Stimulated activated CD8-positive, alpha-beta memory T cell treated with anti-CD3 and anti-CD28 coated beads, Interleukin-15, amount 100 ng/mL, for 48 hours (primary cell): ENCODE results near the gene MEIS1.
A peak's percentile ranks its signal among the peaks of the same experiment; 100 is the strongest.

ENCODE experiments used
- DNase-seq, 2 donors: peaks; one replicate each; pipeline ENCODE4 v3.0.0-alpha.2; 2020; ENCODE audit warnings: low read depth in 2 of 2

The MEIS1 gene

GRCh38 chr2:66431846-66432587, 2.9 kb upstream of the MEIS1 start:
- no peak for DNase-seq

DNA sequence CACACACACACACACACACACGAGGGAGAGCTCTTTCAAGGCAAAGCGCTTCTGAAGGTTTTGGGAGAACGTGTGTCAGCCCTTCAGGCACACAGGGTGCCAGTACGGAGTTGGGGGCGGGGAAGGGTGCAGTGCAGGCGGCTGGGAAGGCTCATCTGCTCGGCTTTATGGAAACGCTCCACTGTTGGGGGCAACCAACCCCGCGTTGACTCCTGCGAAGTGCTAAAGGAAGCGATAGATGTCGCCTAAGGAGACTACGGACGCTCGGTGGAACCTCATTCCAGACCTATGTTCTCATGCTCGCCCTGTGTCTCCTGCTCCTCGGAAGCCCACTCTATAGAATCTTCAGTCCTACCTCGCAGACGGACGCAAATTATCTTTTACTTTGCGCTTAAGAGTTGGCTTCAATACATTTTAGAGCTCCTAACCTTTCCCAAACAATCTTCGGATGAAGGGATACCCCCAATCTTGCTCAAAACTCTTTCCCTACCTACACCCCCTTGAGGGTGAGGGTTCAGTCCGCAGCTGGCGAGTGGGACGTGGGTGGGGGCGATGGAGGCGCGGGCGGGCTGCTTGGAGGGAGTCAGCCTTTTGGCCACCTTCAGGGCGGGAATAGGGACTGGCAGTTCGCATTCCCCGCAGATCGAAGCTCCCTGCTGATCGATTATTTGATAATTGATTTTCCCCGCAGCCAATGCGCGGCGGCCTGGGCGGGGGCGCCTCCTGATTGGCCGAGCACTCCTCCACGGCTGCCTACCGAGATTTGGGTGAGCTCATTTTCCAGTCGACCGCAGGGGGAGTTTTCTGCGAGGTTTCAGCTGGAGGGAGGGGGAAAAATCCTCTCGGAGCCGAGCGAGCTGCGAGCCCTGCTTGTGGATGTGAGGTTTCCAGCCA, 1.9 kb upstream of the MEIS1 start:
- peak in 1 of 2 donors; percentile 23 for DNase-seq

DNA sequence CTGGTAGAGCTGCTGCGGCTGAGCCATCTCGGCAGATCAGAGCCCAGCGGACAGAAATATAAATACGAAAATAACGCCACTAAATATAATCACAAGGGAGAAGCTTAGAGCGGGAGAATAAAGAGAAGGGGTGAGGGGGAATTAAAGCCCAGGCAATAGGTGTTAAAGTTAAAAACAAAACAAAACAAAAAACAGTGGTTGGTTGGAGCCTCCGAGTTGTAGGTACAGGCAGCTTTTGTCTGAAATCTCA, 1.3 kb upstream of the MEIS1 start:
- DNase-seq, result no peak

DNA sequence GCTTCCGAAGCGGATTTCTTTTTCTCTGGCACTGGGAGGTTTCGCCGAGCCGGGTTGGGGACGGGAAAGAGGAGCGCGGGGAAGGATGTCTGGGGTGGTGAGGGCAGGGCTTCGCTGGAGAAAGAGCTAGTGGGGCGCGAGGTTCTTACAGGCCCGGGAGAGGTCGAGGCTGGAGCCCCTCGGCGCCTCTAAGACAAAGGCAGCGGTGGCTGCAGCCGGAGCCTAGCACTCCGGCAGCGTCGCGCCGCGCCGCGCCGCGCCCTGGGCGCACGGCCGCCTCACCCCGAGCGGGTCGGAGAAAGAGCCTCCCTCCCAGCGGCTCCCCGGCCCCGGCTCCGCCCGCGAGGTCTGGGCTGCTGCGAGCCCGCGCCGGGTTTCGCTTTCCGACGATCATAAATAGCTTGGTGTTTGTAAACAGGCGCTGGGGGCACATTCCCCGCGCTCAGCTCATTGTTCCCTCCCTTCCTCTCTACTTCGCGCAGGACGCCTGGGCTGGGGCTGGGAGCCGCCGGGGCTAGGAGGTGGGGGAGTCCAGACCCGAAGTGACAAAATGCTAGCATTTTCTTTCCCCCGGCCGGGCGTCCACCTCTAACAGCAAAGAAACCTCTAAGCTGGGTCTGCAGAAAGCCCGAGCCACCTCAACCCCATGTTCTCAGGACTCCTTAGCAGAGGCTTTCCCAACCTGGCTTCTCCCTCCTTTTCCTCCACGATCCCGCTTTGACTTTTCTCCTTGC, 813 bp upstream of the MEIS1 start:
- DNase-seq, result no peak

DNA sequence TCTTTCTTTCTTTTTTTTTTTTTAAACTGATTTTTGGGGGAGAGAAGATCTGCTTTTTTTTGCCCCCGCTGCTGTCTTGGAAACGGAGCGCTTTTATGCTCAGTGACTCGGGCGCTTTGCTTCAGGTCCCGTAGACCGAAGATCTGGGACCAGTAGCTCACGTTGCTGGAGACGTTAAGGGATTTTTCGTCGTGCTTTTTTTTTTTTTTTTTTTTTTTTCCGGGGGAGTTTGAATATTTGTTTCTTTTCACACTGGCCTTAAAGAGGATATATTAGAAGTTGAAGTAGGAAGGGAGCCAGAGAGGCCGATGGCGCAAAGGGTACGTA, 587 bp downstream of the MEIS1 start:
- no peak for DNase-seq

DNA sequence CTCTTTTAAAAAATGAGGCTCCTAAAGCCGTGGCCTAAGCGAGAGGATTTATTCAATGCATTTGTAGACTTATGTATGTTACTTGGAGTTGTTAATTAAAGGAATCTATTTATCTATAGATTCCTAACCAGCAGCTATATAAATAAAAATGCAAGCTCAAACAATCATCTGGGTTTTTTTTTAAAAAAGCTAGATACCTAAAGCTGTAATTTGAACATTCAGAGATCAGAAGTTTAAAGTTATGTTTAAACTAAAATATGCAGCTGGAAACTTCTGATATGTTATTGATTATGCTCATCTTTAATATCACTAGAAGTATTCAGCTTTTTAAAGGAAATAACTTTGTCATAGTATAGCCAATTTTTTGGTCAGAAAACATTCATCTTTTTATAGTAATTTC, 1.0 kb downstream of the MEIS1 start:
- DNase-seq, result no peak

GRCh38 chr2:66436581-66437001, 1.7 kb downstream of the MEIS1 start:
- DNase-seq, result no peak

GRCh38 chr2:66437109-66437690, 2.3 kb downstream of the MEIS1 start:
- DNase-seq, result no peak

DNA sequence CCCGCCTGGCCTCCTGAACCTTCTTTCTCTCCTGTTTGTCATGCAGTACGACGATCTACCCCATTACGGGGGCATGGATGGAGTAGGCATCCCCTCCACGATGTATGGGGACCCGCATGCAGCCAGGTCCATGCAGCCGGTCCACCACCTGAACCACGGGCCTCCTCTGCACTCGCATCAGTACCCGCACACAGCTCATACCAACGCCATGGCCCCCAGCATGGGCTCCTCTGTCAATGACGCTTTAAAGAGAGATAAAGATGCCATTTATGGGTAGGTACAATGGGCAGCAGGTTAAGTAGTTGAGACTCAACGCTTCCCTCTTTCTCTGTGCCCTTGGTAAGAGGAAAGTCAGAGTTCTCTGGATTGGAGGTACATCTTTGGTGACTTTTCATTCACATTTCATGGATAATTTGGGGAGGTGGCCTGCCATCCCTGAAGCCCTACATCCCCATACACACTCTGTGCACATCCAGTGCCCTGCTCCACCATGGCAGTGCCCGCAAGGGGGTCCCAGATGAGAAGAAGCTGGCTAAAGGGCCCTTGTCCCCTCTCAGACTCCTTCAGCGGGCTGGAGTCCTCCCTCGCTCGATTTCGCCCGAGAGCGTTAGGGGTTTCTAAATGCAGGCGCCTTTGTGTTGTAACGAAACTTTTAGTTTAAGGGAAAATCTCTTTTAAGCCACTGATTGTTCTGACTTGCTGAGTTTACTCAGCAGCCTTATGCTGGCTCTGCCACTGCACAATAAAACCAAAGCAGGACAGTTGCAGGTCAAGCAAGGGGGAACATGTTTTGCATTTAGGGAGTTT, 3.0 kb downstream of the MEIS1 start:
- DNase-seq, result no peak

- no peak for DNase-seq
Measured at GRCh38 chr2:66438498-66438833, 3.5 kb downstream of the MEIS1 start.

- DNase-seq, result no peak
Measured at GRCh38 chr2:66438891-66439811, 4.2 kb downstream of the MEIS1 start.

DNA sequence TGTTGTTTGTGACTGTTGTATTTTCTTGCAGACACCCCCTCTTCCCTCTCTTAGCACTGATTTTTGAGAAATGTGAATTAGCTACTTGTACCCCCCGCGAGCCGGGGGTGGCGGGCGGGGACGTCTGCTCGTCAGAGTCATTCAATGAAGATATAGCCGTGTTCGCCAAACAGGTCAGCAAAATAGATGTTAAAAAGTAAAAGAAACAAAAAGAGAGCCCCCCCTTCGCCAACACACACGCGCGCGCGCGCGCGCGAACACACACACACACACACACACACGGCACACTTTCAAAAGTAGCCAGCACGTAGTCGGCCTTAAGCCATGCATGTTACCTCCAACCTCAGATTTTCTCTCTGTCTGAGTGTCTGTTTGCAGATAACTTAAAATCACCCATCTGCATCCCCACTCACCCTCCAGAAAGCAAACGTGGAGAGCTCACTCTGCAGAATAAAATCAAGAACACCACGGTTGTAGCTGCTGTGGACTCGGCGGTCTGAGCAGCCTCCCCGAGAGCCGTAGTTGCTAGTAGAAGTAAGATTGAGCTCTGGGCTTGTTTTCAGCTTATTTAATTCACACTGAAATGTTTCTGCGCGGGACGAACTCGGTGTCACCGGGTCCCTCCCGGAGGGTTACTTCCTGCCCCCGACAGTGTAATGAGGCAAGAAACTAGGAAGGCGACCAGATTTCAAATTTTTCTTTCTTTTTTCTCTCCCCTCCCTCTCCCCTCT, 5.1 kb downstream of the MEIS1 start:
- DNase-seq, result no peak

DNA sequence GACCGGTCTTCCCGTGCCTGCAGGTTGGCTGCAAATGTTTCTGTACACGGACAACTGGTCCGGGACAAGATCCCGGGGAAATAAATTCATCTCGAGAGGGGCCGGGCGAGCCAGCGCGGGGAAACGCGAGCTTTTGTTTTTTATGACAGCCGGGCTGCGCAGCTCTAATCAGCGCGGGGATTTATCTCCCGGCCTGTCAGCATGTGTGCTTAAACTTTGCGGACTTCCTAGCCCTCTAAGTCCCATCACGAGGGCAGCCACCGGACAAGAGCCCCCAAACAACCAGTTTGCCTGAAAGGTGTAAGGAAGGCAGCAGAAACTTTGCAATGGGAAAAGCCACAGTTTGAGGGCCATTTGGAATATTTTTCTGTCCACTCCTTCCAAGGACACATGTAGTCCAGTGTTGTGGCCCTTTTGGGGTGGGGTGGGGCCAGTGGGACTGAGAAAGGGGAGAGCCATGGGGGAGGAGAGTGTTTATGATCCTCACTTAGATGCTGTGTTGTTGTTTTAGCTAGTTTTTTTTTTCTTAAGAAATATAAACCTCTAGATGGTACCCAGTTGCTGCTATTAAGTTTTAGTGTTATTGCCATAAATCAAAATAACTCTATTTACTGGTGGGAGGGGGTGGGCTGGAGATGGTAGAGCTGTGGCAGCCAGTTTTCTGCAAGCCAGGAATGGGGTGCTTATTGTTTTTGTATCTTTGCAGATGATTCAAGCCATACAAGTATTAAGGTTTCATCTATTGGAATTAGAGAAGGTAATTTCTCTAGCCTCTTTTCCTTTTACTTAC, 6.0 kb downstream of the MEIS1 start:
- DNase-seq, result no peak

DNA sequence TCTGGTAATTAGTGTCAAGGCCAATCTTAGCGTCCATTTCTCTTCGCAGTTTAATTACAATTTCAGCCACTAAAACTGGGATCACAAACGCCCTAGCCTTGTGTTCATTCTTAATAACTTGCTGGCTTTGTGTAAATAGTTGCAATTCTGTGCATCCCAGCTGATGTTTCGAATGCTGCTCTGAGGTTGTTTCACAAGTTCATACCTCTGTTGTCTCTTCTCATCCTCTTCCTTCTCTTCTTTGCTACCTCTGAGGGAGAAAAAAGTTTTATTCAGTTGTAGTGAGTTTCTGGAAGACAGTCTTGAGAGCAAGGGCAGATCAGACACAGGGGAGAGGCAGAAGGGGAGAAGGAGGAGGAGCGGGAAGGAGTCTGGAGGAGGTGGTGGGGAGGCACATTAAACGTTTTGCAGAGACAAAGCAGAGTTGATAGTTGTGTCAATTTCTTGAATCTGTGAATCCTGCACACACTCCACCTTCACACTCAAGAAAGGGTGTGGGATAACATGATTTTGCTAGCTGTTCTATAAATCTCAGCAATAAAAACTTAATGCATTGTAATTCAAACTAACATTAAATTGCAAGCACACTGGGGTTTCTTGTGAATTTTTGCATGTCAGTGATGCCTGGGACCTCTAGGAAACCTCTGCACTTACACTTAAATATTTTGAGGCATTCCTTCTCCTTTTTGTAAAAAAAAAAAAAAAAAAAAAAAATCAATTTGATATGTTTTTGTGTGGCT, 6.8 kb downstream of the MEIS1 start:
- no peak for DNase-seq

- DNase-seq, result no peak
Measured at GRCh38 chr2:66442516-66443185, 7.7 kb downstream of the MEIS1 start.

- no peak for DNase-seq
Measured at GRCh38 chr2:66443186-66443978, 8.5 kb downstream of the MEIS1 start.
